NB4 (cell line): Measurements from ENCODE around the gene POFUT1.

Experiments used
- CTCF ChIP-seq: IDR thresholded peaks from one replicate; pipeline ENCODE4 v1.5.1; 2012; ENCODE audit warnings: low read depth, low read length
- POLR2A ChIP-seq: IDR thresholded peaks from 2 replicates; pipeline ENCODE4 v1.6.1; 2011; ENCODE audit warnings: mild to moderate bottlenecking; ENCODE audit not compliant: insufficient read length; ENCODE audit errors: extremely low read depth
- TF ChIP-seq, protein P1 (sequence below): IDR thresholded peaks from 2 replicates; pipeline ENCODE4 v1.6.1; 2011; ENCODE audit warnings: low read depth, low read length

DNA sequence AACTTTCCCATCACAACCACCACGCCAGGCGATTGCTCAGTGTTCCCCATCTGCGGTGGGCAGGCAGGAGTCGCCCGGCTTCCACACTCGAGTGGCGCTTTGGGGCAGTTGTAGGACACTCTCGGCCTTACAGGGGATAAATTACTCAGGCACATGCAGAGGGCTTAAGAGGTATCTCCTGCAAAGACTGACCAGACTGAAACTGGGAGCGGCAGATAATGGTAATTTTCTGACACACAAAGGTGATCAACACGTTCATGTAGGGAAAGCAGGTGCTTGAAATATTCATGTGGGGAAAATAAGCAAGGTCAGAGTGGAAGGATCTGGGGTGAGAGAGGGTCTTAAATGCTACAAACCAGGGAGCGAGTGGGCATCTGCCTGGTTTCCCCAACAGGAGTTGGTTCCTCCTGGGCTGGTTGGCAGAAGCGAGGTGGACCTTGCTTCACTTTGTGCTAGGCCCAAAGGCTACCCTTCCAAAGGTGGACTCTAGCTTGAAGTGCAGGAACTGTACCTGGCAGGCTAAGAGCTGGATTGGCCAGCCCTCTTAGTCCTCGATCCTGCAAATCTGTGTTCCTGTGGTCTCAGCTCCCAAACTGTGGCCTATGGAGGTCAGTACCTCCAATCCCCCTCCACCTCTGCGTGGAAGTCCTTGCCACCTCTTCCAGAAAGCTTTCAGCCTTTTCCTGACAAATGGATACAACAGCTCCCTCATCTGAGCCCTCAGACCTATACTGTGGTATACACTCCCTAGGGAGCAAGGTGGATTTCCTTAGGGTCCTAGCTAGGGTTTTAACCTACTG is 16.9 kb upstream of the POFUT1 start:
- TF ChIP-seq POLR2A: no peak
- TF ChIP-seq CTCF: no peak
- TF ChIP-seq, protein P1, sequence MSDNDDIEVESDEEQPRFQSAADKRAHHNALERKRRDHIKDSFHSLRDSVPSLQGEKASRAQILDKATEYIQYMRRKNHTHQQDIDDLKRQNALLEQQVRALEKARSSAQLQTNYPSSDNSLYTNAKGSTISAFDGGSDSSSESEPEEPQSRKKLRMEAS: no peak
